Epidermal melanocyte (primary cell): ENCODE data around the gene ING2.
A peak's percentile ranks its signal among the peaks of the same experiment; 100 is the strongest.
"Not testable (repeated sequence)": the region's sequence is repeated elsewhere in the genome, so short reads cannot be mapped to it uniquely, and the experiment has no call there.

Experiments
- DNase-seq: peaks from one replicate; pipeline ENCODE4 v3.0.0; 2011; ENCODE audit warnings: low spot score; ENCODE audit not compliant: insufficient read length

ING2 gene

GRCh38 chr4:183504930-183505610, at the start of gene ING2:
Gene ING2 (plus strand): TSS chr4:183505058. CDS start chr4:183505196, 138 bp downstream.
- peak; percentile 65 for DNase-seq

GRCh38 chr4:183455431-183456195, 49.2 kb upstream of the ING2 start:
- DNase-seq: no peak

- no peak for DNase-seq
Measured at GRCh38 chr4:183458005-183458404, 46.9 kb upstream of the ING2 start.

- not testable (repeated sequence) for DNase-seq
Measured at GRCh38 chr4:183463903-183464619, 40.8 kb upstream of the ING2 start.

GRCh38 chr4:183465879-183466278, 39.0 kb upstream of the ING2 start:
- DNase-seq: not testable (repeated sequence)

- no peak for DNase-seq
Measured at GRCh38 chr4:183467246-183467645, 37.6 kb upstream of the ING2 start.

- no peak for DNase-seq
Measured at GRCh38 chr4:183468210-183469095, 36.4 kb upstream of the ING2 start.

GRCh38 chr4:183469285-183469684, 35.6 kb upstream of the ING2 start:
- no peak for DNase-seq

- no peak for DNase-seq
Measured at GRCh38 chr4:183469936-183470335, 34.9 kb upstream of the ING2 start.

GRCh38 chr4:183470821-183471220, 34.0 kb upstream of the ING2 start:
- DNase-seq: no peak

- DNase-seq: peak; percentile 83
Measured at GRCh38 chr4:183471946-183472708, 32.7 kb upstream of the ING2 start.

GRCh38 chr4:183478123-183478522, 26.7 kb upstream of the ING2 start:
- DNase-seq: no peak

GRCh38 chr4:183478926-183479325, 25.9 kb upstream of the ING2 start:
- DNase-seq: no peak

- not testable (repeated sequence) for DNase-seq
Measured at GRCh38 chr4:183482515-183483095, 22.3 kb upstream of the ING2 start.

GRCh38 chr4:183483997-183484396, 20.9 kb upstream of the ING2 start:
- DNase-seq: no peak

GRCh38 chr4:183485411-183486160, 19.3 kb upstream of the ING2 start:
- DNase-seq: no peak

- no peak for DNase-seq
Measured at GRCh38 chr4:183492791-183493222, 12.1 kb upstream of the ING2 start.

GRCh38 chr4:183493246-183493645, 11.6 kb upstream of the ING2 start:
- no peak for DNase-seq

- DNase-seq: no peak
Measured at GRCh38 chr4:183495184-183495583, 9.7 kb upstream of the ING2 start.
